Ectodermal cell (in vitro differentiated cells): ENCODE data around the gene NAGS.
A peak's percentile ranks its signal among the peaks of the same experiment; 100 is the strongest.

ENCODE experiments used
- H3K27ac ChIP-seq: 2 replicates; pipeline ENCODE4 v1.7.0; 2013; ENCODE audit warnings: mild to moderate bottlenecking, low read depth, low read length; ENCODE audit not compliant: insufficient read depth, poor library complexity, severe bottlenecking
- H3K27me3 ChIP-seq: 2 replicates; pipeline ENCODE4 v1.7.0; 2013; ENCODE audit warnings: mild to moderate bottlenecking, low read length; ENCODE audit not compliant: insufficient read depth, control insufficient read depth, poor library complexity, severe bottlenecking
- H3K36me3 ChIP-seq: one replicate; pipeline ENCODE4 v1.7.0; 2013; ENCODE audit warnings: low read length; ENCODE audit not compliant: control insufficient read depth, insufficient read depth
- H3K4me1 ChIP-seq: one replicate; pipeline ENCODE4 v1.7.0; 2013; ENCODE audit warnings: low read length; ENCODE audit not compliant: control insufficient read depth, insufficient read depth
- H3K4me3 ChIP-seq: 2 replicates; pipeline ENCODE4 v1.7.0; 2013; ENCODE audit warnings: low read depth, low read length, control low read depth; ENCODE audit not compliant: insufficient read depth
- H3K9me3 ChIP-seq: 2 replicates; pipeline ENCODE4 v1.7.0; 2013; ENCODE audit warnings: mild to moderate bottlenecking, low read length, moderate library complexity; ENCODE audit not compliant: control insufficient read depth
- WGBS, 2 experiments: methylation state at CpG; one replicate each; pipeline ENCODE4 v1.1.7; 2013; ENCODE audit warnings: missing lambda C conversion rate in 2 of 2; 5-methylcytosine and 5-hydroxymethylcytosine counted together

Gene NAGS

DNA sequence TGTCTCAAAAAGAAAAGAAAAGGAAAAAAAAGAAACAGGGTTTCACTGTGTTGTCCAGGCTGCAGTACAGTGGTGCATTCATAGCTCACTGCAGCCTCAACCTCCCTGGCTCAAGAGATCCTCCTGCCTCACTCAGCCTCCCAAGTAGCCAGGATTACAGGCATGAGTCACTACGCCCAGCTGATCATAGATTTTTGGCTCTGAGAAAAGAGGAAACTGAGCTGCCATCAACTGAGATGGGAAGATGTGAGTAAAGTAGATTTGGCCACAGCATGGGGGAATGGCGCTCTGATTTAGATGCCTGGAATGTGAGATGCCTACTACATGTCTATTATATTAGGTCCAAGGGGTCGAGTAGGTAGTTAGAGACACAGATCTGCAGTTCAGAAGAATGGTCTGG is 5.9 kb upstream of the NAGS start:
- Histone ChIP-seq H3K36me3 (no peaks in the 10 kb centered on the region), H3K27ac (no peak overlapping the region), H3K4me3 (no peak overlapping the region), H3K9me3 (no peaks in the 10 kb centered on the region), H3K4me1 (no peaks in the 10 kb centered on the region), H3K27me3 (peaks cover 22% of the 10 kb centered on the region)
- WGBS, 2 experiments = 89 to 92% methylated on average over 3 of the region's 3 CpGs

DNA sequence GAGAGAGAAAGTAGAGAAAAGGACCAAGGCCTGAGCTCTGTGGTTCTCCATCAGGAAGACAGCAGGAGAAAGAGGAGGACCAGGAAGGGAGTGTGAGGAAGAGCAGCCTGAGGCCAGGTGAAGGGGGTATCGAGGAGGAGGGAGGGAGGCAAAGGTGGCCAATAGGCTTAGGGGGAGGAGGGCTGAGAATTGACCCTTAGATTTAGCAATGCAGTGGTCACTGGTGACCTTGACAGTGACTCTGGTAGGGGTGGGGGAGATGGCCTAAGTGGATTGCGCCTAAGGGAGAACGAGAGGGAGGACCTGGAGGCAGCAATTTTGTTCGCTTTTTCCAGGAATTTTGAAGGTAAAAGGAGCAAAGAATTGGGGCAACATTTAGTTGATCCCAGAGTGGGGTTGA is 5.4 kb upstream of the NAGS start:
- 85 to 93% methylated on average over 4 of the region's 4 CpGs for WGBS, 2 experiments
- Histone ChIP-seq H3K36me3 (no peaks in the 10 kb centered on the region), H3K4me3 (no peak overlapping the region), H3K27me3 (peaks cover 24% of the 10 kb centered on the region), H3K27ac (no peak overlapping the region), H3K9me3 (no peaks in the 10 kb centered on the region), H3K4me1 (no peaks in the 10 kb centered on the region)

DNA sequence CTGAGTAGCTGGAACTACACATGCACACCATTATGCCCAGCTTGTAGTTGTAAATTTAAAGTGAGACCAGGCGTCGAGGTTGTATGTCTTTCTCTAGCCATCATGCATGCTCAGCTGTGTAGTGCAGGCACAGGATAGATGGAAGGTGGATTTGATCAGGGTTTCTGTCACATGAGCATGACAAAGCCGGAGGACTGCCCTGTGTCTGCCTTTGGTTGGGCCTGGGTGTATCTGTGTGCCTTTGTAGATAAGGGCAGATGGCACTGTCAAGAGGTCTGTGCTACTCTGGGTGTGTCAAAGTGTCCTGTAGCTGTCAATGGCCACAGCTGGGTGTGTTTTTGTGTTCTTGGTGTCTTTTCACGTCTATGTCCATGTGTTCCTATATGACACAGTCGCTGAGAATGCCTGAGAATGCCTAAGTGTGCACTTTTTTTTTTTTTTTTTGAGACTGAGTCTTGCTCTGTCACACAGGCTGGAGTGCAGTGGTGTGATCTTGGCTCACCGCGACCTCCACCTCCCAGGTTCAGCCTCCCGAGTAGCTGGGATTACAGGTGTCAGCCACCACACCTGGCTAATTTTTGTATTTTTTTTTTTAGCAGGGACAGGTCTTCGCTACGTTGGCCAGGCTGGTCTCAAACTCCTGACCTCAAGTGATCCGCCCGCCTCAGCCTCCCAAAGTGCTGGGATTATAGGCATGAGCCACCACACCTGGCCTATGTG is 4.1 kb upstream of the NAGS start:
- Histone ChIP-seq H3K27ac (no peak overlapping the region), H3K4me3 (no peak overlapping the region), H3K4me1 (peaks cover 7% of the 10 kb centered on the region), H3K9me3 (no peaks in the 10 kb centered on the region), H3K36me3 (no peaks in the 10 kb centered on the region), H3K27me3 (peaks cover 29% of the 10 kb centered on the region)
- 91% methylated on average over 12 of the region's 12 CpGs for WGBS, 2 experiments

DNA sequence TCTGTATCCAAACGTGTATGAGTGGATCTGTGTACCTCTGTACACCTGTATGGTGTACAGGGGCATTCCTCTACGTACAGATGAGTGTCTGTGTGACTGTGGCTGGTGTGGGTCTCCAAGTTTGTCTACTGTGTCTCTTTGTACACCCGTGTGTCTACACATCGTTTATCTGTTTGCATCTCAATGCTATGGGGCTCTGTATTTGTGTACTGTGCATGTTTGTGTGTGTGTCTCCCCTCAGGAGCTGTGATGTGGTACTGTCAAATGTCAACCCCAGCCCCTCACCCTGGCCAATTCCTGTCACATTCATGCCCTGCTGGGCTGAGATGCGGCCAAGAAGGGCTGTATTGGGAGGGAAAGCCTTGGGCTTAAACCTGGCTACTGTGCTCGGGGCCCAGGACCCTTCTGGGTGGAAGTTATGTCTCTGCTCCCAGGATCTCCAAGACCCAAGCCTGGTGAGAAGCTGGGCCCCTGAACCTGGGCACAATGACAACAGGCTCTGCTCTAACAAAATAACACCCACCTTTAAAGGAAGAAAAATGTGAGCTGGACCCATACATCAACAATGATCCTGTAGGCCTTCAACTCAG is 3.5 kb upstream of the NAGS start:
- 88 to 89% methylated on average over 6 of the region's 6 CpGs for WGBS, 2 experiments
- Histone ChIP-seq H3K27ac (no peak overlapping the region), H3K4me1 (peaks cover 13% of the 10 kb centered on the region)

DNA sequence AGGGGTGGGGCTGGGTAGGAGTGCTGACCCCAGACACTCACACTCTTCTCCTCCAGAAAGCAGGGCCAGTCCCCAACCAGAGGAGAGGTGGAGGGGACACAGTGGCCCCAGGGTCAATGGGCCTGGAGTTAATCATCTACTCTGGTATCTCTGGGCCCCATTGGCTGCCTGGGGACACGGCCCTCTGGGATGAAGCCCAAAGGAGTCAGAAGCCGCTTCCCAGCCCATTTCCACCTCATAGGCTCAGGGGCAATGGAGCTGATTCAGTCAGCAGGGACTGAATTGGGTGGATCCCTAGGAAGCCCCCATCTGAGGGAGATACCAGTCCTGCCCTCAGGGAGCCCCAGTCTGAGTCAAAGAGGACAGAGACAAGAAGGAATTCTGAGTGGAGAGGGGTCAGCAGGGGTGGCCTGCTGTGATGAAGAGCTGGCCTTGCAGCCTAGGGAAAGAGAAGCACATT is 2.9 kb upstream of the NAGS start:
- H3K9me3 ChIP-seq = no peaks in the 10 kb centered on the region
- no peak overlapping the region for H3K27ac ChIP-seq
- H3K27me3 ChIP-seq = peaks cover 41% of the 10 kb centered on the region
- WGBS, 2 experiments = 90 to 92% methylated on average over 2 of the region's 2 CpGs
- no peaks in the 10 kb centered on the region for H3K36me3 ChIP-seq
- peaks cover 14% of the 10 kb centered on the region for H3K4me1 ChIP-seq
- H3K4me3 ChIP-seq = no peak overlapping the region

More for the DNA sequence above, 3.5 kb upstream of the NAGS start:
- Histone ChIP-seq H3K27me3 (peaks cover 35% of the 10 kb centered on the region), H3K4me3 (no peak overlapping the region), H3K36me3 (no peaks in the 10 kb centered on the region), H3K9me3 (no peaks in the 10 kb centered on the region)

DNA sequence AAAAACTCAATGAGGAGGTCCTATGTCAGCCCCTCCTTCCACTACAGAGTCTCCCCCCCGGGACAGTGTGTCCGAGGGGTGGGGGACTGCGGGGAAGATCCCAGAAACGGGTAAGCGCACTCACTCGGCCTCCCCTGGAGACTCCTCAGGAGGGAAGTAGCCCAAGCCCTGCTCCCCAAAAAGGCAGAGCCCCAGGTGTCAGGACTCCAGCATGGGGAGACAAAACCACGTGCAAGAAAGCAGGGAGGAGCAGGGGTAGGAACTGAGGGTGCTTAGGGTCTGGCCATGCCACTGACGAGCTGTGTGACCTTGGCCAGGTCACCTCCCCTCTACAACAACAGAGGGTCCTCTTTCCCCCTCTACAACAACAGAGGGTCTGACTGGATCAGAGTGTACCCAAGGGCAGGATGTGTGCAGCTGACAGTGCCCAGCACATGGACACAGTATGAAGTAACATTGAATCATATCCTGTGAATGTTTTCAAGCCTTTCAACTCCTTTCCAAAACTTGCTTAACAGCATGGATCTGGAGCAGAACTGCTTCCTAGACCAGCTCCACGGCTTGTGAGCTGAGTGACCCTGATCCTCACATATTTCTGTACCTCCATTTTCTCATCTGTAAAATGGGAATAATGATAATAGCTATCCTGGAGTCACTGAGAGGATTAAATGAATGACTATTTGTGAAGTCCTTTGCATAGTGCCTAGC is 2.1 kb upstream of the NAGS start:
- WGBS, 2 experiments = 78 to 79% methylated on average over 9 of the region's 9 CpGs
- H3K4me3 ChIP-seq = no peak overlapping the region
- peaks cover 15% of the 10 kb centered on the region for H3K4me1 ChIP-seq
- H3K9me3 ChIP-seq = no peaks in the 10 kb centered on the region
- no peaks in the 10 kb centered on the region for H3K36me3 ChIP-seq
- no peak overlapping the region for H3K27ac ChIP-seq
- H3K27me3 ChIP-seq = peaks cover 44% of the 10 kb centered on the region

DNA sequence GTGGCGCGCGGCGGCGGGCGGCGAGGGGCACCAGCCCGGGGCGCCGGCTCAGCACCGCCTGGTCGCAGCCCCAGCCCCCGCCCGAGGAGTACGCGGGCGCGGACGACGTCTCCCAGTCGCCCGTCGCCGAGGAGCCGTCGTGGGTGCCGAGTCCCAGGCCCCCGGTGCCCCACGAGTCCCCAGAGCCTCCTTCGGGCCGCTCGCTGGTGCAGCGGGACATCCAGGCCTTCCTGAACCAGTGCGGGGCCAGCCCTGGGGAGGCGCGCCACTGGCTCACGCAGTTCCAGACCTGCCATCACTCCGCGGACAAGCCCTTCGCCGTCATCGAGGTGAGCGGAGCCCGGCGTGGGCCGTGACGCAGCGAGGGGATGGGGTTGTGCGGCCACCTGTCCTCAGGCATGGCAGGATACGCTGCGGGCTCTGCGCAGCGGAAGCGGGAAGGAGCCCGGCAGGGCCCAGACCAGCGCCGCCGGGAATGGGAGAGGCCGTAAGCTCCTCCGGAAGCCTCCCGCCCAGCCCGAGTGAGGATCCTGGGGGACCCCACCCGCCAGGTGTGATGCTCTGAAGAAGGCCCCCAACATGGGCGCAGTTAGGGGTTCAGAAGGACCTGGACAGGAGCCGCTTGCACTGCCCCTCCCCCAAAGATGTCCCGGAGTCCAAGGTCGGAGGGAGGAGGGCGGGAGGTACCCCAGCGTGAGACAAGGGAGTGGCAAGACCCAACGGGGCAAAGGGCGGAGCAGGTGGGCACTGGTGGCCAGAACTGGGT is 522 bp downstream of the NAGS start:
- H3K36me3 ChIP-seq = no peaks in the 10 kb centered on the region
- H3K27ac ChIP-seq = no peak overlapping the region
- peaks cover 44% of the 10 kb centered on the region for H3K27me3 ChIP-seq
- H3K4me3 ChIP-seq = peak overlapping the region; percentile 33
- WGBS, 2 experiments = 1 to 2% methylated on average over 71 of the region's 71 CpGs
- H3K9me3 ChIP-seq = no peaks in the 10 kb centered on the region
- H3K4me1 ChIP-seq = peaks cover 17% of the 10 kb centered on the region

DNA sequence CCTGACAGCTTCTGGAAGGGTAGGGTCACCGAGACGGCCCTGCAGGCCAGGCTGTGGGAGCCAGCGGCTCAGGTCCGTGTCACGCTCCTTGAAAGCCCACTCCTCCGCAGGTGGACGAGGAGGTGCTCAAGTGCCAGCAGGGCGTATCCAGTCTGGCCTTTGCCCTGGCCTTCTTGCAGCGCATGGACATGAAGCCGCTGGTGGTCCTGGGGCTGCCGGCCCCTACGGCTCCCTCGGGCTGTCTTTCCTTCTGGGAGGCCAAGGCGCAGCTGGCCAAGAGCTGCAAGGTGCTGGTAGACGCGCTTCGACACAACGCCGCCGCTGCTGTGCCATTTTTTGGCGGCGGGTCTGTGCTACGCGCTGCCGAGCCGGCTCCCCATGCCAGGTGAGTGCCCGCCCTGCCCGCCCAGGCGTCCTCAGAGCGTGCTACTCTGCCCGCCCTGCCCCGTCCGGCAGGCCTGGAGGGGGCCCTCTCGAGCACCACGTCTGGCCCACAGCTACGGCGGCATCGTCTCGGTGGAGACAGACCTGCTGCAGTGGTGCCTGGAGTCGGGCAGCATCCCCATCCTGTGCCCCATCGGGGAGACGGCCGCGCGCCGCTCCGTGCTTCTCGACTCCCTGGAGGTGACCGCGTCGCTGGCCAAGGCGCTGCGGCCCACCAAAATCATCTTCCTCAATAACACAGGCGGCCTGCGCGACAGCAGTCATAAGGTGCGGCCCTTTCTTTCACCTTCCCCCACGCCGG is 1.3 kb downstream of the NAGS start:
- Histone ChIP-seq H3K27me3 (peaks cover 44% of the 10 kb centered on the region), H3K27ac (no peak overlapping the region), H3K9me3 (no peaks in the 10 kb centered on the region), H3K4me3 (peak overlapping the region; percentile 78), H3K36me3 (no peaks in the 10 kb centered on the region), H3K4me1 (peaks cover 17% of the 10 kb centered on the region)
- WGBS, 2 experiments = 2% methylated on average over 59 of the region's 59 CpGs

DNA sequence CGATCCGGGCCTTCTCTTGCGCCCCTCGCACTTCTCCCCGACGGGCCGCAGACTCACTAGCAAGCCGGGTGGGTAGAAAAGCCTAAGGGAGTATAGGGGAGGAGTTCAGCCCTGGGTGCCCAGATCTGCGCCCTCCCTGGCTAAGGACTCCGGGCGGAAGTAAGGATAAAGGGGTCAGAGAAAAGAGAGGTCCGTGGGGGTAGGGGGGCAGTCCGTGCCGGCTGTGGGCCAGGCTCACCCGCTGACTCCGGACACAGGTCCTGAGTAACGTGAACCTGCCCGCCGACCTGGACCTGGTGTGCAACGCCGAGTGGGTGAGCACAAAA is 1.8 kb downstream of the NAGS start:
- H3K4me3 ChIP-seq = peak overlapping the region; percentile 78
- H3K9me3 ChIP-seq = no peaks in the 10 kb centered on the region
- H3K4me1 ChIP-seq = peaks cover 17% of the 10 kb centered on the region
- no peak overlapping the region for H3K27ac ChIP-seq
- H3K27me3 ChIP-seq = peaks cover 44% of the 10 kb centered on the region
- no peaks in the 10 kb centered on the region for H3K36me3 ChIP-seq
- WGBS, 2 experiments = 1% methylated on average over 21 of the region's 21 CpGs
